A549 (cell line): ENCODE measurements around the gene IDH2. TPM values are rescaled to one million over a fixed set of nuclear protein-coding genes. Genes with fewer than 3 reads are reported as not detected.

Source experiments
- ATAC-seq, 2 experiments: fragments of 200-7000 bp in 1 of 2; fragments of >200 bp in 1 of 2; cut with Nextera tagmentation in 1 of 2; cut with Tn5 transposase in 1 of 2; 3 replicates each; pipeline versions ENCODE4 v1.8.0 to v1.9.1; 2018 to 2020; ENCODE audit warnings: mild to moderate bottlenecking in 1 of 2, moderate library complexity in 1 of 2
- CTCF ChIA-PET: fragments of 300-600 bp; sonication (Branson Sonifier 250); formaldehyde crosslinking; extraction: SDS; loops from one replicate; lab custom pipeline; 2021; ENCODE audit warnings: antibody characterized with exemption, inconsistent platforms; lab: Yijun Ruan, JAX
- POLR2A ChIA-PET: fragments of 350-600 bp; formaldehyde crosslinking; extraction: SDS; loops from one replicate; lab custom pipeline; 2021; ENCODE audit warnings: antibody characterized with exemption, inconsistent platforms; lab: Yijun Ruan, JAX
- DNase-seq, 2 experiments: peaks; one replicate each; pipeline versions ENCODE4 v3.0.0 to v3.0.0-alpha.2; 2011 to 2016; ENCODE audit warnings: low read depth in 1 of 2, low spot score in 1 of 2
- FAIRE-seq: peaks from 2 replicates; lab custom pipeline; 2011; peaks lifted over from hg19 to GRCh38; lab: Jason Lieb, UNC
- H3K27ac ChIP-seq, 2 experiments: fragments of >200 bp; sonication (Bioruptor Twin); formaldehyde crosslinking; 3 replicates each; pipeline ENCODE4 v1.5.1; 2016 to 2017
- H3K4me1 ChIP-seq: fragments of >200 bp; sonication (Bioruptor Twin); formaldehyde crosslinking; 3 replicates; pipeline ENCODE4 v1.6.1; 2016
- H3K4me2 ChIP-seq: fragments of >200 bp; sonication (Bioruptor Twin); formaldehyde crosslinking; 3 replicates; pipeline ENCODE4 v1.6.1; 2016
- H3K4me3 ChIP-seq: fragments of >200 bp; sonication (Bioruptor Twin); formaldehyde crosslinking; 3 replicates; pipeline ENCODE4 v1.5.1; 2016
- H3K9me3 ChIP-seq: fragments of >200 bp; sonication (Bioruptor Twin); formaldehyde crosslinking; 3 replicates; pipeline ENCODE4 v1.6.1; 2016
- BHLHE40 ChIP-seq: IDR thresholded peaks from 2 replicates; pipeline ENCODE4 v1.6.1; 2012; ENCODE audit warnings: low read depth, low read length, inconsistent platforms
- CBX2 ChIP-seq: fragments of 200-600 bp; sonication (generic); IDR thresholded peaks from 2 replicates; pipeline ENCODE4 v1.6.1; 2016; ENCODE audit warnings: low read depth, mild to moderate bottlenecking, borderline replicate concordance
- CBX8 ChIP-seq: fragments of 200-600 bp; sonication (generic); IDR thresholded peaks from 2 replicates; pipeline ENCODE4 v1.6.1; 2016
- CHD4 ChIP-seq: fragments of 200-600 bp; sonication (generic); IDR thresholded peaks from 2 replicates; pipeline ENCODE4 v1.6.1; 2016; ENCODE audit warnings: antibody characterized with exemption, mild to moderate bottlenecking, borderline replicate concordance
- EHMT2 ChIP-seq: fragments of 200-600 bp; sonication (generic); IDR thresholded peaks from 2 replicates; pipeline ENCODE4 v1.6.1; 2016; ENCODE audit warnings: antibody characterized with exemption, low read depth, mild to moderate bottlenecking, moderate library complexity
- ELK1 ChIP-seq: fragments of 150-350 bp; IDR thresholded peaks from 2 replicates; pipeline ENCODE4 v1.6.1; 2014; ENCODE audit warnings: low read depth, mild to moderate bottlenecking, low read length
- EP300 ChIP-seq, 2 experiments: fragments of >200 bp; sonication (Bioruptor Twin); formaldehyde crosslinking; IDR thresholded peaks; 2 replicates in 1 of 2; 3 replicates in 1 of 2; pipeline ENCODE4 v1.6.1; 2016 to 2017
- ESRRA ChIP-seq: fragments of 150-350 bp; IDR thresholded peaks from 2 replicates; pipeline ENCODE4 v1.6.1; 2014; ENCODE audit warnings: mild to moderate bottlenecking, low read length, borderline replicate concordance
- FOSB ChIP-seq: fragments of 250-450 bp; sonication (Bioruptor Pico); IDR thresholded peaks from 2 replicates; pipeline ENCODE4 v1.5.0; 2020; ENCODE audit warnings: mild to moderate bottlenecking, moderate library complexity
- FOSL2 ChIP-seq, 2 experiments: fragments of 450-650 bp in 1 of 2; fragments of >200 bp in 1 of 2; sonication (Bioruptor Twin) in 1 of 2; formaldehyde crosslinking; IDR thresholded peaks; 2 replicates each; pipeline versions ENCODE4 v1.5.0 to v1.6.1; 2016 to 2020; ENCODE audit warnings: mild to moderate bottlenecking in 1 of 2, moderate library complexity in 1 of 2
- HDAC2 ChIP-seq: fragments of 200-600 bp; sonication (generic); IDR thresholded peaks from 2 replicates; pipeline ENCODE4 v1.6.1; 2016
- HMGXB4 ChIP-seq: fragments of 250-450 bp; sonication (Bioruptor Pico); IDR thresholded peaks from 2 replicates; pipeline ENCODE4 v1.5.0; 2021; ENCODE audit warnings: mild to moderate bottlenecking, moderate library complexity, borderline replicate concordance
- HOXB13 ChIP-seq: fragments of 250-450 bp; sonication (Bioruptor Pico); IDR thresholded peaks from 2 replicates; pipeline ENCODE4 v1.5.0; 2020; ENCODE audit warnings: low read depth, mild to moderate bottlenecking, moderate library complexity
- HOXB5 ChIP-seq: fragments of 250-450 bp; sonication (Bioruptor Pico); IDR thresholded peaks from 2 replicates; pipeline ENCODE4 v1.5.0; 2020; ENCODE audit warnings: mild to moderate bottlenecking, moderate library complexity
- JUN ChIP-seq, 2 experiments: fragments of >200 bp; sonication (Bioruptor Twin); formaldehyde crosslinking; IDR thresholded peaks; 2 replicates in 1 of 2; 3 replicates in 1 of 2; pipeline ENCODE4 v1.6.1; 2016 to 2017
- KDM5A ChIP-seq: fragments of 200-600 bp; sonication (generic); IDR thresholded peaks from 2 replicates; pipeline ENCODE4 v1.6.1; 2016; ENCODE audit warnings: antibody characterized with exemption, mild to moderate bottlenecking
- MAZ ChIP-seq: fragments of 150-350 bp; IDR thresholded peaks from 2 replicates; pipeline ENCODE4 v1.6.1; 2014; ENCODE audit warnings: antibody characterized with exemption, low read depth, low read length, borderline replicate concordance
- MYC ChIP-seq: IDR thresholded peaks from 2 replicates; pipeline ENCODE4 v1.6.1; 2012; ENCODE audit warnings: mild to moderate bottlenecking, inconsistent platforms, low read length, improper control_type of control experiment, borderline replicate concordance
- NPAS2 ChIP-seq: fragments of 250-450 bp; sonication (Bioruptor Pico); IDR thresholded peaks from 2 replicates; pipeline ENCODE4 v1.8.0; 2022; ENCODE audit warnings: mild to moderate bottlenecking, moderate library complexity, borderline replicate concordance
- NR3C1 ChIP-seq: fragments of >200 bp; sonication (Bioruptor Twin); formaldehyde crosslinking; IDR thresholded peaks from 3 replicates; pipeline ENCODE4 v1.6.1; 2017
- PBX3 ChIP-seq: IDR thresholded peaks from 2 replicates; pipeline ENCODE4 v1.6.1; 2012
- PHF8 ChIP-seq: fragments of 200-600 bp; sonication (generic); IDR thresholded peaks from 2 replicates; pipeline ENCODE4 v1.6.1; 2016; ENCODE audit warnings: low read depth, mild to moderate bottlenecking, antibody characterized with exemption, moderate library complexity, borderline replicate concordance
- RCOR1 ChIP-seq: fragments of 150-350 bp; IDR thresholded peaks from 2 replicates; pipeline ENCODE4 v1.6.1; 2014; ENCODE audit warnings: antibody characterized with exemption, low read length, low read depth
- RFX5 ChIP-seq: fragments of 450-650 bp; IDR thresholded peaks from 2 replicates; pipeline ENCODE4 v1.7.1; 2014; ENCODE audit warnings: antibody characterized with exemption, mild to moderate bottlenecking, moderate library complexity
- RNF2 ChIP-seq: fragments of 200-600 bp; sonication (generic); IDR thresholded peaks from 2 replicates; pipeline ENCODE4 v1.6.1; 2016; ENCODE audit warnings: low read depth, mild to moderate bottlenecking, antibody characterized with exemption, moderate library complexity, borderline replicate concordance
- ZC3H11A ChIP-seq: fragments of 450-650 bp; IDR thresholded peaks from 2 replicates; pipeline ENCODE4 v1.6.1; 2014; ENCODE audit warnings: antibody characterized with exemption, mild to moderate bottlenecking
- ZNF302 ChIP-seq: fragments of 250-450 bp; sonication (Bioruptor Pico); IDR thresholded peaks from 2 replicates; pipeline ENCODE4 v1.9.0; 2021; ENCODE audit warnings: inconsistent platforms, mild to moderate bottlenecking, moderate library complexity
- WGBS: methylation state at CpG from one replicate; pipeline ENCODE4 v1.1.6; 2017; ENCODE audit errors: missing lambda C conversion rate; 5-methylcytosine and 5-hydroxymethylcytosine counted together
- polyA plus RNA-seq, 4 experiments: library from polyadenylated mRNA; depleted of rRNA in 3 of 4; stranded (reverse); fragments of >200 nt; fragmentation: RNase III in 1 of 4; extraction: RNeasy Plus Mini Kit Qiagen cat#74134 plus additional on column Dnase treatment in 1 of 4; gene quantifications; 2 replicates in 3 of 4; 3 replicates in 1 of 4; pipeline ENCODE4 v1.2.3, GENCODE V29; 2011 to 2017

Gene IDH2
- polyA plus RNA-seq, 2 of the 4 experiments (the other 2 are of a cell fraction), result 31.8 to 32.8 TPM

DNA sequence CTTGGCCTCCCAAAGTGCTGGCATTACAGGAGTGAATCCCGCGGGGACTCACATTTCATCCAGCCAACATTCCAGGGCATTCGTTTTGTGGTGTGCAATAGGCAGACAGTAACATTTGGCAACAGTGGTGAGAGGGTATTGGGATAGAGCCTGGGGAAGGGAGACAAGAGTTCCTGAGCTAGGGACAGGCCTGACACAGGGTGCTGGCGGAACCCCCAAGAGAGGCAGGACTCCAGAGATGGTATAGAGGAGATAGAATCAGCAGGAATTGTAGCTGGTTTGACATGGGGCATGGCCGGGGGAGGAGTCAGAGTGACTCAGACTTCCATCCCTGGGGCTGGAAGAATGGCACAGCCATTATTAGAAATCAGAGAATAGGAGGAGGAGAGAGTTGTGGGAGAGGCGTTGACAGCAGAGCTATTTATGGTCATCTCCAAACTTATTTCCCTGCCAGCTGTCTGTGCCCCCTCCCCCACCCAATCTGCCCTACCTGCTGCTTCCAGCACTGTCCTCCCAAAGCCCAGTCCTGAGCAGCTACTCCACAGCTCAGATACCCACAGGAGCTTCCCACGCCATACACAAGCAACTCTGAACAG is 4.4 kb upstream of the IDH2 start:
- FAIRE-seq (no peak), DNase-seq (peak; percentile 61 to 91), ATAC-seq (peak; percentile 59 to 66; a peak in 5 of 6 replicates)
- WGBS, result 44% methylated on average over 7 of the region's 7 CpGs
- Histone ChIP-seq H3K4me2 (peak overlapping the region; percentile 61), H3K4me1 (peaks cover 12% of the 10 kb centered on the region), H3K9me3 (no peaks in the 10 kb centered on the region), H3K27ac (peak overlapping the region in 1 of 2 experiments; percentile 60; a peak in 3 of 6 replicates), H3K4me3 (no peak overlapping the region)
- ChIA-PET CTCF (interaction anchor here (0.5 to 11.7 kb wide), 8 partner anchors 20 to 213 kb away, joined by 3 to 94 read pairs (median 4); no protein-coding TSS in a partner anchor), POLR2A (interaction anchor here (0.6 kb wide), 2 partner anchors 95 to 142 kb away, joined by 4 to 7 read pairs; no protein-coding TSS in a partner anchor)
- TF ChIP-seq FOSL2 (IDR thresholded peaks at IDR 0.05) (no peak), FOSL2 (CRISPR knock-in tag; IDR thresholded peaks at IDR 0.05) (peak; percentile 43), EHMT2 (no peak)

- ChIA-PET POLR2A (no interaction called here), CTCF (interaction anchor here (1.0 to 11.7 kb wide), 7 partner anchors 13 to 127 kb away, joined by 3 to 94 read pairs (median 5); no protein-coding TSS in a partner anchor)
- WGBS, result 82% methylated on average over 7 of the region's 7 CpGs
- no peak for FAIRE-seq
- no peaks in the 10 kb centered on the region for H3K9me3 ChIP-seq
- TF ChIP-seq FOSB (CRISPR knock-in tag) (no peak), EP300 (IDR thresholded peaks at IDR 0.05) (no peak), RNF2 (no peak), ELK1 (no peak), CBX2 (no peak), NR3C1 (no peak), CHD4 (no peak), HOXB5 (CRISPR knock-in tag) (no peak), NPAS2 (CRISPR knock-in tag) (no peak), MYC (no peak), ZC3H11A (no peak), JUN (IDR thresholded peaks at IDR 0.05) (no peak), KDM5A (no peak), BHLHE40 (no peak), HDAC2 (no peak), RFX5 (no peak), FOSL2 (IDR thresholded peaks at IDR 0.05) (no peak), FOSL2 (CRISPR knock-in tag; IDR thresholded peaks at IDR 0.05) (no peak), HMGXB4 (CRISPR knock-in tag) (no peak)
- H3K4me1 ChIP-seq, result peaks cover 23% of the 10 kb centered on the region
- ATAC-seq, result no peak
- no peak for DNase-seq
- H3K27ac ChIP-seq, result no peak overlapping the region
- no peak overlapping the region for H3K4me2 ChIP-seq
- no peak overlapping the region for H3K4me3 ChIP-seq
Measured at GRCh38 chr15:90105521-90105920, 3.3 kb upstream of the IDH2 start.

DNA sequence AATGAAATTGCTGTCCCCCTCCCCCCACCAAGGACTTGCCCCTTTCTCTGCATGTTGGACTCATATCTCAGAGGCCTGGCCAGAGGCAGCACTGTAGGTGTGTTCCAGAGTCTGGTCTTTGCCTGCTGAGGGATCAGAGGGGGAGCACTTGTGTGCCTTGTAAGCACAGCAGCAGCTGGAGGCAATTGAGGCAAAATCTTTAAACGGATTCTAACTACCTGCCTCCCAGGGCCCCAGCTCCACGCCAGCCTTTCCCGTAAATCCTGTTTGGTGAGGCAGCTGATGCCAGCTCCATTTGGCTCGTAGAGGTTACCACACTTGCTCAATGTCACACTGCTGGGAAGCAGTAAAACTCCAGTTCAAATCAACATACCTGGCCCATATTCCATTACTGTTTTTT is 2.3 kb upstream of the IDH2 start:
- no peak for FAIRE-seq
- WGBS, result 57% methylated on average over 4 of the region's 4 CpGs
- no peak overlapping the region for H3K4me2 ChIP-seq
- ChIA-PET POLR2A (no interaction called here), CTCF (interaction anchor here (1.6 to 11.7 kb wide), 3 partner anchors 14 to 38 kb away, joined by 5 to 94 read pairs (median 13); no protein-coding TSS in a partner anchor)
- no peak overlapping the region for H3K4me3 ChIP-seq
- H3K9me3 ChIP-seq, result no peaks in the 10 kb centered on the region
- H3K4me1 ChIP-seq, result peaks cover 24% of the 10 kb centered on the region
- no peak for TF ChIP-seq NR3C1
- TF ChIP-seq ZNF302 (CRISPR knock-in tag), result no peak
- no peak for TF ChIP-seq MAZ
- TF ChIP-seq PBX3, result no peak
- TF ChIP-seq CBX8, result no peak
- TF ChIP-seq ELK1, result no peak
- no peak for TF ChIP-seq HOXB13 (CRISPR knock-in tag)
- no peak for TF ChIP-seq BHLHE40
- TF ChIP-seq KDM5A, result no peak
- no peak for TF ChIP-seq RFX5
- TF ChIP-seq EP300 (IDR thresholded peaks at IDR 0.05), result no peak
- TF ChIP-seq PHF8, result no peak
- no peak for TF ChIP-seq HDAC2
- TF ChIP-seq EHMT2, result no peak
- TF ChIP-seq MYC, result no peak
- TF ChIP-seq ESRRA, result no peak
- no peak for TF ChIP-seq RCOR1
- no peak for TF ChIP-seq RNF2
- no peak overlapping the region for H3K27ac ChIP-seq
- no peak for ATAC-seq
- no peak for DNase-seq
